Measurements from ENCODE around the gene PERM1.

DNA sequence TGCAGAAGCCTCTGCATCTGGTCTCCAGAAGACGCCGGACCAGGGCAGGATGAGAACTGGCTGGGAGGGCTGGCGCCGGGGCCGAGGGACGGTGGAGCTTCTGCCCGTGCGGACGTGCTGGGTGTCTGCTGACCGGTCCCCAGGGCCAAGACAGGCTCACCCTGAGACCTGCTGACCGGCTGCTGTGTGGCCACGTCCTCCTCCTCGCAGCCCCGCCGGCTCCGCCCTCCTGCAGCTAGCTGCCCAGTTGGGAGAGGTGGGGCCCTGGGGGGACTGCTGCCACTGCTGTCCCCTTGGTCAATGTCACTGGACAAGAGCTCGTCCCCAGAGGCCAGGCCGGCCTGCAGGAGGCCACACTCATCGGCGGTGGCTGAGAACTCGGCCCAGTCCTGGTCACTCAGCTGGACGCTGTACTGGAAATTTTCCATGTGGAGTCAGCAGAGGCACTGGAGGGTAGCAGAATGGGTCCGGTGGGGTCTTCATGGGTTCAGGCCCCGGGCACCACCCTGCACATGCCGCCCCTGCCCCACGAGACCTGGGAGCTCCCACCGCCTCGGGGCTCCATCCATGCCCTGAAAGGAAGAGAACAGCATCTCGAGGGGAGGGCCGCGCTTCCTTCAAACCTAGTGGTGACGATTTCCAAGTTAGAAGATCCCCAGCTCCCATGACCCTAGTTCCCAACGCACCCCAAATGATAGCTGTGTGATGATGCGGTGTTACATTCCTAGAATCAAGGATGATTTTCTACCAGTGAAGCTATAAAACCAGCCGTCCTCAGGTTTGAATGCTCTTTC is 1.1 kb downstream of the PERM1 start:
- TF ChIP-seq CTCF (conservative IDR thresholded peaks at IDR 0.05; ENCODE audit: low read length): no peak
- TF ChIP-seq EZH2phosphoT487 (IDR thresholded peaks at IDR 0.05; ENCODE audit: borderline replicate concordance, low read depth, low read length): no peak
